GM19467 (cell line): ENCODE results near the gene TGM6.

Experiments used
- ATAC-seq: cut with Tn5 transposase; IDR thresholded peaks from one replicate; pipeline ENCODE4 v1.9.1; 2021; ENCODE audit warnings: mild to moderate bottlenecking, moderate library complexity; ENCODE audit not compliant: unreplicated experiment

TGM6 gene

DNA sequence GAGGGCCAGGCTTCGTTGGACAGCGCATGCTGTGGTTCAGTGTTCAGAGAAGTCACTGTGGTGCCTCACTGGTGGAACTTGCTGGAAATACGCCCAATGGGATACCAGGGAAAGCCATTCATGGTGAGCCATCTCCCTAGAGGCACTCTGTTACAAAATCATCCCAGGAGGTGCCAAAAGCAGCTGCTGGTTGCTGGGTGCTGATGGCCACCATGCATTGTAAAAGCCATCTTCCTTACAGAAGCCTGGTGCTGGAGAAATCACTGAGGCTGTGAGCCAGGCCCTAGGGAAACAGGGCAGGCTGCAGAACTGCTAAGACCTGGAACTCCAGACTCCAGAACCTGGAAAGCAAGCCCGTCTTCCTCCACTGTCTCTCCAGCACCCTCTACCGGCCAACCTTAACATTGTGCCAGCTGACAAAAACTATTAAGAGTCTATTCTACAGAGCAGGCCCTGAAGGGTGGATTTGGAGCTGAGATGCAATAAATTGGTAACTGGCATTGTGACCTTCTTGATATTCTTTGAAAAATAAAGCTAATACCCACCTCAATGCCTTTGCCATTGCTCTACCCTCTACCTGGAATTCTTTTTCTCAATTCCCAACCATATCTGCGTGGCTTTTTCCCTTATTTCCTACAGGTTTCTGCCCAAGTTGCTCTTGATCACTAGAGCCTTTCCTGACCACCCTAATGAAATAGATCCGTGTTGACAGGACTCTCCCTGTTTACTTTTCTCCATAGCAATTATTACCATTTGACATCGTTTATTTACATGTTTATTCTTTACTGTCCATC, 71.4 kb downstream of the TGM6 start:
- no peak for ATAC-seq

- no peak for ATAC-seq
Observed at GRCh38 chr20:2453792-2454191, 73.1 kb downstream of the TGM6 start.

DNA sequence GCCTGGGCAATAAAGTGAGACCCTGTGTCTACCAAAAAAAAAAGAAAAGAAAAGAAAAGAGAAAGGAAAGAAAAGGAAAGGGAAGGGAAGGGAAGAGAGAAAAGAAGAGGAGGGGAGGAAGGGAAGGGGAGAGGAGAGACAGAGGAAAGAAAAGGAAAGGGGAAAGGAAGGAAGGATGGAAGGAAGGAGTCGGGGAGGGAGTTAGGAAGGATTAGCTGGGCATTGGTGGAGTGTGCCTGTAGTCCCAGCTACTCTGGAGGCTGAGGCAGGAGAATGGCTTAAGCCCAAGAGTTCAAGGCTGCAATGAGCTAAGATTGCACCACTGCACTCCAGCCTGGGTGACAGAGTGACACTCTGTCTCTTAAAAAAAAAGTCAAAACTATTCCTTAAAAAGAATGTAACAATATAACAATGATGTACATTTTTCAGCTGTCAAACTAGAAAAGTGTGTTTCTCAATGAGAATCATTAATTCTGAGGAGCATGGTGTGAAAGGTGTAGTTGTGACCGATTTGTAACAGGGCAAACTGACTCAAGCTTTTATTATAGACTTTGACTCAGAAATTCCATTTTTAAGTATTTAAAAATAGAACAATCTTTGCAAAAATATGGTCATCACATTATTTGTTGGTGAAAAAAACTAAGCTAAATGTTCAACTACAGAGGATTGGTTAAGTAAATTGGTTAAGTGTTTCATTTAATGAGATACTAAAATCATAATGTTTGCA, 75.2 kb downstream of the TGM6 start:
- ATAC-seq = no peak

- ATAC-seq = no peak
Observed at GRCh38 chr20:2458919-2459499, 78.3 kb downstream of the TGM6 start.

- no peak for ATAC-seq
Observed at GRCh38 chr20:2459981-2460751, 79.5 kb downstream of the TGM6 start.

DNA sequence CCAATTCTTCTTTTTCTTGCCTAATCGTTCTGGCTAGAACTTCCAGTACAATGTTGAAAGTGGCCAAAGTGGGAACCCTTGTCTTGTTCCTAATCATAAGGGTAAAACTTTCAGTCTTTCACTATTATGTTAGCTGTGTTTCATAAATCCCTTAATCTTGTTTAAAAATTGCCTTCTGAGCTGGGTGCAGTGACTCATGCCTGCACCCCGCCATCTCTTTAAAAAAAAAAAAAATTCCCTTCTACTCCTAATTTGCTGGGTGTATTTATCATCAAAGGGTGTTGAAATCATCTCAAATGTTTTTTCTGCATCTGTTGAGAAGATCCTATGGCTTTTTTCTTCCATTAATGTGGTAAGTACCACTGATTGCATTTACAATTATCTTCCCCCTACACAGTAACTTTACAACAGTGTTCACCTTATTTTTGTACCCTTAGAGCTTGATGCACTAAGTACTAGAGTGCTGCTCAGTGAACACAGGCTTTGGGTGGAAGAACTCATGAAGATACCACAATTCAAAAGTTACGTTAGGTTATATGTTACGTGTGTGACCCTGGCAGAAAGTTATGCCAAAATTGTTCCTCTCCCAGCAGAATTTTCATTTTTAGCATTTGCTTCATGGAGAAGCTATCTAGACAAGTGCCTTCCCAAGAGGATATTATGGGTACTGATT, 80.2 kb downstream of the TGM6 start:
- no peak for ATAC-seq

DNA sequence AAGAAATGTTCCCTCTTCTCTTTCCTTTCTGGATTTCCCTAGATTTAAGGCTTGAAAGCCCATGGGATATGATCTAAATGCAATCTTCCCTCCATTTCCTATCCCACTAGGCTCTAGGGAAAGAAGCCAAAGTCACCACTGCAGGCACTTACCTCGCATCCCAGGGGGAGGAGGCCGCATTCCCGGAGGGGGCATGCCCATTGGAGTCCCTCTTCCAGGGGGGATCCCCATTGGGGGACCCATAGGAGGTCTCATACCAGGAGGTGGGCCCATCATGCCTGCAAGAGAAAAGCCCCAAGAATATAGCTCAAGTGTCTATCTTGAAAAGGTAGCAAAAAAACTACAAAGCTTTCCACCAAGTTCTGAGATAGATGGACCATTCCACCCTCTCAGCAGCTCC, 81.8 kb downstream of the TGM6 start:
- no peak for ATAC-seq

DNA sequence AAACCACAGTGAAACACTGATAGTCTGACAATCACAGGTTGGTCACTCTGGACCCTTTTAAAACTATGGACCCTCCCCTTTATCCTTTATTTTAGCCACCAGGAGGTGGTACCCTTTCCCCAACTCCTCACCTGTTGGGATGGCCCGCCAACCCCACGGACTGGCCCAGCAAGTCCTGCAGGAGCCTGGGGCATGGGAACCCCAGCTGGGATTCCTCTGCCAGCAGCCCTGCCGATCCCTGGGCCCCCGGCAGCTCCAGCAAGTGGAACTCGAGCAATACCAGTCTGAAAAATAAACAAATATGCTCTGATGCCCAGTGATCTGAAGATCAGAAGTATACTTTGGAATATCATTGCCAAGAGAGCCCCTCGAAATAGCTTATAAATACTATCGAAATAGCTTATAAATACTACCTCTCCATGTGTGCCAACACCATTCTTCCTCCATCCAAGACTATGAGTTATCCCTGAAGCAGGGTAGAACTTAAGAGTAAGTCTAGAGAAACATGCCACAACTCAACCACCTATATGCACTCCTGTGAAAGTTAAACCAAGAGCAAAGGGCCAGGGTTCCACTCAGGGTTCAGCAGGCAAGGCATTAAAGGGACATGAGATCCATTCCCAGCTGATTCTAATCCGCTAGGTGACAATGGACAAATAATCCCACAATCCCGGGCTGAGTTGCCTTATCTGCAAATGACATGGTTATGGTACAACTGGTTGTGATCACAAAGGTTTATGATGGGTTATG, 83.1 kb downstream of the TGM6 start:
- ATAC-seq = no peak

DNA sequence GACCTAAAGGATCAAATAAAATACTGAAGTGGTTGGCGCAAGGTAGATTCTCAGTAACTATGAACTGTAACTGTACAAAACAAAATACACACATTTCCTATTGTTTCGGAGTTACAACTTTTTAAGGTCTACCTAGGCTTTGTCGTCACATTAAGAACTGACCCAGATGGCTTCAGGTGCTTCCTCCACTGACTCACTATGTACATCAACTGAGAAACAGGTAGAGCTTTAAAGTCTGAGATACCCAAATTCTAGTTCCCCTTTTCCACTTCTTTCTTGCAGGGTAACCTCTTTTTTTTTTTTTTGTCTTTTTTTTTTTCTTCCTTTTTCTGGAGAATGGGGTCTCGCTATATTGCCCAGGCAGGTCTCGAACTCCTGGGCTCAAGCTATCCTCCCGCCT, 84.4 kb downstream of the TGM6 start:
- ATAC-seq = no peak

- no peak for ATAC-seq
Observed at GRCh38 chr20:2467412-2467811, 86.7 kb downstream of the TGM6 start.

GRCh38 chr20:2468581-2469407, 88.1 kb downstream of the TGM6 start:
- ATAC-seq = no peak

DNA sequence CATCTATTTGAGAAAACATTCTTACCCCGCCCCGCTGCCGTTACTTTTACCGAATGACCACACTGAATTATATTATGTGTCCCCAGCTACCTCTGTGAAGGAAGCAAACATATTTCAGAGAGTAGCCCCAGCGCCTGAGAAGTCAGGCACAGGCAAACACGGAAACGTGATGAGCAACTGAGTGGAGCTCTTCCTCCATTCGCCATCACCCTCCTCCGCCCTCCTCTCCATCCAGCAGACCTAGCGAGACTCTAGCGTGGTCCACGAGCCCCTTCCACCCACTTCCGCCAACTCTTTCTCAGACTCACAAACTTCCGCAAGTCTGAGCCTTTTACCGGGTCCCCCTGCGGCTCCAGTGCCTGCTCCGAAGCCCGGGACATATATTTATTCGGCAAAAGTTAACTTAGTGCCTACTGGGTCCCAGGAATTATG, 89.3 kb downstream of the TGM6 start:
- ATAC-seq = peak; percentile 21

DNA sequence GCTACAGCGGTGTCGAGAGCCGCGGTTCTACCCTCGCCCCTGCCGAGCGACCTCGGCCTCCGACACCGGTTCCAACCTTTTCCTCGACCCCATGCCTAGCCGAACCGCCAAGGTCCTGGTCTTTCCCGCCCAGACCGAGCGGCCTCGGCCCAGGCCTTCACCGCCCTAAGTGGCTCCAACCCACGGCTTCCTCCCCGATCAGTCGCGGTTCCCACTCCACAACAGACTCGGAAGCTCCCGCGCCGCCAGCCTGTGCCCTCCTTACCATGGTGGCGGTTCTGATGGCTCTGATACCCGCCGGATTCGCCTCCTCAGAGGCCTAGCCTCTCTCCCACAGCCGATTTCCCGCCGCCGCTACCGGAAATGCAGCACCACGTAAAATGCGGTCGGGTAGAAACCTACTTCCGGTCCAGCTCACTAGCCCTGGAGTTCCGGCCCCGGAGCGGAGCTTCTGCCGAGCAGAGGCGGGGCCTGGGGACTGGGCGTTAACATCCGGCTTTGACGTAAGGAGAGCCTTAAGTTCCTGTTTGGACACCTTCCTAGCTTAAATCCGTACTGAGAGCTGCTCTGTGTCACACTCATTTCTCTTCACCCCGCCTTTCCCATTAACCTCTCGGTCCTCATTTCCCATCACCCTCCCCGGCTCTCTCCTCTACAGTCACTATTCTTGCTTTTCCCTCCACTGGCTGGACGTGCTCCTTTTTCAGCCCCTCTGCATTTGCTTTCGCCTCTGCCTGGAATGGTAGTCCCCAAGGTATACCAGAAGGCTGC, 89.9 kb downstream of the TGM6 start, which contains the start of gene SNRPB:
Gene SNRPB, minus strand, starts transcription at position 367 of the 771 bp plus-strand sequence. Its CDS starts 99 bp downstream, at position 268.
- ATAC-seq = peak; percentile 95

DNA sequence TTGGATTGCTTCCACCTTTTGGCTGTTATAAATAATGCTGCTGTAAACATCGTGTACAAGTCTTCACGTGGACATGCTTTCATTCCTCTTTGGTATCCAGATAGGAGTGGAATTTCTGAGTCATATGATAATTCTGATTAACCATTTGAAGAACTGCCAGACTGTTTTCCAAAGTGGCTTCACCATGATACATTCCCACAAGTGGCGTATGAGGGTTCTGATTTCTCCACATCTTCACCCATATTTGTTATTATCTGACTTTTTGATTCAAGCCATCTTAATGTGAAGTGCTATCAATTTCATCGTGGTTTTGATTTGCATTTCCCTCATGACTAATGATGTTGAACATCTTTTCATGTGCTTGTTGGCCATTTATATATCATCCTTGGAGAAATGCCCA, 92.8 kb downstream of the TGM6 start:
- ATAC-seq = no peak

- ATAC-seq = no peak
Observed at GRCh38 chr20:2475850-2476741, 95.4 kb downstream of the TGM6 start.

- ATAC-seq = no peak
Observed at GRCh38 chr20:2476742-2477615, 96.3 kb downstream of the TGM6 start.
